GM12878 (cell line): ENCODE measurements around the gene DCAF11. TPM values are rescaled to one million over a fixed set of nuclear protein-coding genes. Genes with fewer than 3 reads are reported as not detected.

Experiments
- ATF2 ChIP-seq: IDR thresholded peaks from 2 replicates; pipeline ENCODE4 v1.6.1; 2012; ENCODE audit warnings: low read length, inconsistent platforms
- CBFB ChIP-seq: IDR thresholded peaks from 2 replicates; pipeline ENCODE4 v1.6.1; 2016; ENCODE audit warnings: antibody characterized with exemption, low read depth
- CBX3 ChIP-seq: fragments of 200-600 bp; sonication (generic); IDR thresholded peaks from 2 replicates; pipeline ENCODE4 v1.6.1; 2016; ENCODE audit warnings: low read depth, borderline replicate concordance
- CHD4 ChIP-seq: fragments of 200-600 bp; sonication (generic); IDR thresholded peaks from 2 replicates; pipeline ENCODE4 v1.6.1; 2016; ENCODE audit warnings: mild to moderate bottlenecking
- E2F4 ChIP-seq: IDR thresholded peaks from 2 replicates; pipeline ENCODE4 v1.6.1; 2012; ENCODE audit warnings: low read depth, low read length, improper control_type of control experiment
- ESRRA ChIP-seq: IDR thresholded peaks from 2 replicates; pipeline ENCODE4 v1.6.1; 2012; ENCODE audit warnings: mild to moderate bottlenecking, low read length, improper control_type of control experiment
- GATAD2B ChIP-seq: fragments of 450-650 bp; conservative IDR thresholded peaks from 2 replicates; pipeline ENCODE4 v1.6.1; 2017; ENCODE audit warnings: low read depth, mild to moderate bottlenecking, moderate library complexity
- HDAC2 ChIP-seq: fragments of 200-600 bp; sonication (generic); IDR thresholded peaks from 2 replicates; pipeline ENCODE4 v1.6.1; 2017
- JUNB ChIP-seq: IDR thresholded peaks from 2 replicates; pipeline ENCODE4 v1.6.1; 2016; ENCODE audit warnings: antibody characterized with exemption, mild to moderate bottlenecking
- NKRF ChIP-seq: fragments of 450-650 bp; conservative IDR thresholded peaks from 2 replicates; pipeline ENCODE4 v1.6.1; 2017; ENCODE audit warnings: mild to moderate bottlenecking, moderate library complexity
- NR2C2 ChIP-seq: IDR thresholded peaks from 2 replicates; pipeline ENCODE4 v1.6.1; 2011; ENCODE audit warnings: borderline replicate concordance, low read depth; ENCODE audit not compliant: control insufficient read depth, insufficient read length
- POLR2AphosphoS5 ChIP-seq: IDR thresholded peaks from 2 replicates; pipeline ENCODE4 v1.6.1; 2011; ENCODE audit warnings: mild to moderate bottlenecking, low read length, inconsistent platforms
- RBBP5 ChIP-seq: fragments of 200-600 bp; sonication (generic); conservative IDR thresholded peaks from 2 replicates; pipeline ENCODE4 v1.6.1; 2016
- SIX5 ChIP-seq: IDR thresholded peaks from 2 replicates; pipeline ENCODE4 v1.6.1; 2011; ENCODE audit warnings: mild to moderate bottlenecking, low read depth, low read length, moderate library complexity; ENCODE audit not compliant: severe bottlenecking
- STAT3 ChIP-seq: IDR thresholded peaks from 2 replicates; pipeline ENCODE4 v1.6.1; 2011; ENCODE audit warnings: low read depth, low read length, improper control_type of control experiment
- USF2 ChIP-seq: IDR thresholded peaks from 2 replicates; pipeline ENCODE4 v1.6.1; 2011; ENCODE audit warnings: low read depth, low read length, improper control_type of control experiment, borderline replicate concordance
- WRNIP1 ChIP-seq: IDR thresholded peaks from 2 replicates; pipeline ENCODE4 v1.6.1; 2011; ENCODE audit warnings: low read depth, low read length, improper control_type of control experiment, borderline replicate concordance
- ZBTB4 ChIP-seq: fragments of 450-650 bp; formaldehyde crosslinking; IDR thresholded peaks from 2 replicates; pipeline ENCODE4 v1.4.0; 2022; ENCODE audit warnings: mild to moderate bottlenecking, moderate library complexity
- ZNF24 ChIP-seq: fragments of 450-650 bp; IDR thresholded peaks from 2 replicates; pipeline ENCODE4 v1.6.1; 2017; ENCODE audit warnings: antibody characterized with exemption, mild to moderate bottlenecking
- polyA plus RNA-seq, 11 experiments: library from polyadenylated mRNA; depleted of rRNA in 4 of 11; unstranded in 6 of 11; stranded (reverse) in 5 of 11; fragments of >200 nt; fragmentation: Nextera tagmentation in 4 of 11; fragmentation: Illumina TruSeq in 1 of 11; extraction: Ambion mirVana in 4 of 11; extraction: Trizol in 1 of 11; gene quantifications; 1 replicate in 1 of 11; 2 replicates in 10 of 11; pipeline versions ENCODE4 v1.2.1 to v1.2.3, GENCODE V29; 2011 to 2016; ENCODE audit warnings: inconsistent platforms in 2 of 11, missing spikeins in 2 of 11, low read depth in 1 of 11
- total RNA-seq, 4 experiments: library from RNA; depleted of rRNA in 3 of 4; stranded (reverse); fragments of >200 nt in 3 of 4; fragmentation: Illumina TruSeq in 1 of 4; extraction: Trizol in 1 of 4; gene quantifications; 2 replicates each; pipeline versions ENCODE4 v1.2.1 to v1.2.3, GENCODE V29; 2013 to 2021

The DCAF11 gene
- total and polyA plus RNA-seq, 10 of the 15 experiments (the other 5 are each of a cell fraction or from before 2014, with no cell fraction given): 13.4 to 91.2 (median 68.7) TPM

GRCh38 chr14:24141097-24141880 lies 26.7 kb downstream of the DCAF11 start, which contains the start of gene EMC9 (continued):
- TF ChIP-seq NKRF (peak; percentile 82), GATAD2B (peak; percentile 72), STAT3 (no peak), POLR2AphosphoS5 (peak; percentile 90), ZBTB4 (no peak), WRNIP1 (no peak), JUNB (no peak), CHD4 (no peak), E2F4 (peak; percentile 50; the same call in 1 of the 2 replicates), ESRRA (no peak), RBBP5 (no peak), ZNF24 (no peak), HDAC2 (no peak), CBX3 (no peak), USF2 (peak; percentile 52), CBFB (peak; percentile 48; the same call in 1 of the 2 replicates), NR2C2 (no peak), SIX5 (no peak), ATF2 (no peak)
